NCI-H2029 (cell line): Measurements from ENCODE around the gene PRPF40B.
"Not testable (repeated sequence)": the region's sequence is repeated elsewhere in the genome, so short reads cannot be mapped to it uniquely, and the experiment has no call there.

Experiments
- DNase-seq: peaks from one replicate; lab custom pipeline; 2025; lab: John Stamatoyannopoulos, UW

Gene PRPF40B

DNA sequence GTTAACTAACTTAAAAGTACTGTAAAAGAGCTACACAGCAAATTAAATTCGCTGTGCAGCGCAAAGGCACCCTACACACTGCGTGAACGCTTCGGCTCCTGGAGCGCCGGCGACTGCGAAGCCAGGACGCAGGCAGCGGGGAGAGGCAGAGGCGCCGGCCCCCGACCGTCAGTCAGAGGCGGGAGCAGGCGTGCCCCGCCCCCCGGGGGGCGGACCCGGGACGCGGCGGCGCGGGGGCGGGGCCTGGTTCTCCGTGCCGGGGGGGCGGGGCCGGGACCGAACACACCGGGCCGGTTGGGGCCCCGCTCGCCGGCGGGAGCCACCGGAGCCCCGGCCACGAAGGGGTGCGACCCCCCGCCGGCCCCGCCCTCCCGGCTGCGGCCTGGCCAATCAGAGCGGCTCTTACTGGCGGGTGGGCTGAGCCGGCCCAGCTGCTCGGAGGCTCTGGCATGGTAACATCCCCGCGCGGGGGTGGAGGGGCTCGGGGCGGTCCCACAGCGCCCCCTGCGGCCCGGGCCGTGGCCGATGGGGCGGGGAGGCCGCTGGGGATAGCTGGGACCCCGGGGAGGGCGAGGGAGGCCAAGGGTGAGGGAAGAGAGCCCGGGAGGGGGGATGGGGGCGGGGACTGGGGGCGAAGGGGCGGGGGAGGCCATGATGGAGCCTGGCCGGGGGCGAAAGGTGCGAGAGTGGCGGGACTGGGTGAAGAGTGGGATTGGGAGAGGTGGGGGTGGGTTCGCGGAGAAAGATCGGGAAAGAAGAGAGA lies at the start of gene PRPF40B:
Gene PRPF40B, plus strand, starts transcription at position 420 of the 763 bp plus-strand sequence. Its CDS starts 30 bp downstream, at position 450.
- peak; percentile 88 for DNase-seq

DNA sequence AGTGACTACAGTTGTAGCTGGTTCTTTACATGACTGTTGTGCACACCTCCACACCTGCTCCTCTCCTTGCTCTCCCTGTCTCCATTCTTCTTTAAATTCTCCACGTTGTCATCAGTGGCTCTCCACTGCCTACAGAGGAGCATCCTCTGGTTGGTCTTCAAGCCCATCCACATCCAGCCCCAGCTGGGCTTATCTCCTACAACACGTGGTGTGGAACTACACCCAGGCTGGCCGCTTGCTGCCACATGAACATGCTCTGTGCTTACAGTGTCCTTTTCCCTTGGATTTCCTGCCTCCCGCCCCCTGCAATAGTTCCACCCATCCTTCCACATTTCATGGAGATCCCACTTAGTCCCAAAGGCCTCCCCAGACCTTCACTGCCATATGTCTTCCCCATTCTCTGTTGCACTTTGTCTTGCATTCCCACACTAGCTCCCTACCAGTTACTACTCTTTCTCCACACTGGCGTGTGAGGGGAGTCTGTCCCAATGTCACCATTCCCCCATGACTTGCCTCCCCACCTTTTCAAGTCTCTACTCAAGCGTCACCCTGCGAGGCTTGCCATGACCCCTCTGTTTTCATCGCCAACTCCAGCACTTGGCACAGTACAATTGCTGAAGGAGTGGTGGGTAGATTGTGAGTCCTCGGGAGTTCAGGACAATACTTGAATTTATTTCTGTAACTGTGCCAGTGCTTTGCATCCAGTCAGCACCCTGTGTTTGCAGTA lies 45.6 kb upstream of the PRPF40B start:
- DNase-seq: no peak

DNA sequence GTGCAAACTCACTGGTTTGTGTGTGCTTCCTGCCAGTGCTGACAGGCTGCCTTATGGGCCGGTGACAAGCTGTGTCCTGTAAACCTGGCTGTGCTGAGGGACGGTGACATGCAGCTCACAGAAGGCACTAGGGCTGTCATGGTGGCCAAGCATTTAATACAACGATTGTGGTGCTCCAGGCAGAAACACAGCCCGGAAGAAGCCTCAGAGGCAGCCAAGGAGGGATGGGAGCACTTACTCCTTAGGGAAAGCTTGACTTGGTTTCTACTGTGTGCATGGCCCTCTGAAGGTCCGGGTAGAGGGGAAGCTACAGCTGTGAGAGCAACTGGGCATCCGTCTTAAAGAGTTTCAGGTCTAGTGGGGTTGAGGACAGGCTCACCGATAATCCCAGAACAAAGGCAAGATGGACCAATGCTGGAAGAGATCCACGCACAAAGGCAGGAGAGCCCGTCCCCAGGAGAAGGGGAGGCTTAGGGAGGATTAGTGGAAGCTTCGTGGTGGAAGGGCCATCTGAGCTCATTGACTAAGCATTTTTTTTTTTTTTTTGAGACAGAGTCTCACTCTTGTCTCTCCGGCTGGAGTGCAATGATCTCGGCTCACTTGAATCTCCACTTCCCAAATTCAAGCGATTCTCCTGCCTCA lies 44.8 kb upstream of the PRPF40B start:
- DNase-seq: no peak

DNA sequence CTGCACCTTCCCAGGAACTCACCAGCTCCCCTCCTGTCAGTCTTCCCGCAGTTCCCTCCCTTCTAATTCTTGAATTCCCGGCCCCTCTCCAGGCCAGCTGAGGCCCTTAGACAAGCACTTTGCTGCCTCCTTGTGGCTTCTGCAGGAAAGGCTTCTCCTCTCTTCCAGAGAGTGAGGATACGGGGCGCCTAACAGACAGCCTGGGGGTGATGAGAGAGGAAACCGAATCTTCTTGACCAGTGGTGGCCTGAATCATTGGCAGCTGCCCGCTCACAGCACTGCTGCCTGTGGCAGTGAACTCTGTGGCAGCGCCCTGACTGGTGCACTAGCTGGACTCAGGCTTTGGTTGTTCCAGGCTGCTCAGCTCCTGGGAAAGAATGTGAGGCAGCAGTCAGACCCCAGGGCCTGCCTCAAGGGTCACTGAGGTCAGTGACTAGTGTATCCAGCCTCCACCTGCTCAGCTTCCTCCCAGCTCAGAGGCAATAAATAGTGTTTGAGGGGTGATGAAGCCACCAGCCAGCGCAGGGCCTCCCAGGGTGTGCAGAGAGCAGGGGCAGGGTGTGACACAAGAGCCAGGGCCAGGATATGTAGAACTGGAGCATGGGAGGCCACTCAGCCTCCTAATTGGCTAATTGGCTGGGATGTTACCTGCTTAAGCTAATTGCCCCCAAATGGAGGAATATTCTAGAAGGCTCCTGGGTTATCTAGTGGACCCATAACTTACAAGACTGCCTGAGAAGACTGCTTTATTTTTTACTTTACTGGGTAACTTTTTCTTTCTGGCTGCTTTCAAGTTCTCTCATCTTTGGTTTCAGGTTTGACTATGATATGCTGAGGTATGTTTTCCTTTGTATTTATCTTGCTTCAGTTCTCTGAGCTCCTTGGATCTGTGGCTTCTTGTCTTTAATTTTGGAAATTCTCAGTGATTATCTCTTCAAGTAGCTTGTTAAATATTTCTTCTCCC lies 42.5 kb upstream of the PRPF40B start:
- peak; percentile 31 for DNase-seq

DNA sequence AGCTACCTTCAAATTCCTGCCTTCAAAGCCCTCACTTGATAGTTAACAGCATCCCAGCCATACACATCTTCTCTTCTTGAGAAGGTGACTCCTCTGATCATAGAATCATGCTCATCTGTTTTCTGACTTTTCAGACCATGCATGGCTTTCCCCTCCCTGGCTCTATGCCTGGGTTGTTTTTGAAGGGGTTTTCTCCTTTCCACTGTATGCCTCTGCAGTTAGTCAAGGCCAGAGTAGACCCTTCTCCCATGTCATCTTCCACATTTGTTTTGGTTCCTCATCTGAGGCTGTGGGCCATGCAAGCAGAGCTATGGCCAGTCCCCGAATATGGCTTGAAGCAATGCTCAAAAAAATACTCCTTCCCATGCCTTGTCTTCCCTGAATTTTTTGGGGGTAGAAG lies 41.2 kb upstream of the PRPF40B start:
- DNase-seq: no peak

DNA sequence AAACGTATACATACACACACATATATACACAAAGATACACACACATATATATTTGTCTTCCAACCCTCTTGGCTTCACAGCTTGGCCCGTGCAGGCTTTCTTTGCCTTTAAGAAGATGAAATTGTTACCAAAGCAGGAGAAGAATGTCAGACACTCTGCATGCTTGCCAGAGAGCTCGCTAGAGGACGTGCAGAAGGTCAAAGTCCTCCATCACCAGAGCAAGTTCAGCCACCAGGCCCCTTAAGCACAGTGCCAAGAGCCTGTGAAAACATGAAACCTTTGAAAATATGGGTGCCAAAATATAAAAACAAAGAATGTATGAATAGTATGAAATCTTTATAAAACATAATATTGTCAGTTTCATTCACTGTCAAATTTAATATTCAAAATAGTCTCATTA lies 40.5 kb upstream of the PRPF40B start:
- DNase-seq: no peak

DNA sequence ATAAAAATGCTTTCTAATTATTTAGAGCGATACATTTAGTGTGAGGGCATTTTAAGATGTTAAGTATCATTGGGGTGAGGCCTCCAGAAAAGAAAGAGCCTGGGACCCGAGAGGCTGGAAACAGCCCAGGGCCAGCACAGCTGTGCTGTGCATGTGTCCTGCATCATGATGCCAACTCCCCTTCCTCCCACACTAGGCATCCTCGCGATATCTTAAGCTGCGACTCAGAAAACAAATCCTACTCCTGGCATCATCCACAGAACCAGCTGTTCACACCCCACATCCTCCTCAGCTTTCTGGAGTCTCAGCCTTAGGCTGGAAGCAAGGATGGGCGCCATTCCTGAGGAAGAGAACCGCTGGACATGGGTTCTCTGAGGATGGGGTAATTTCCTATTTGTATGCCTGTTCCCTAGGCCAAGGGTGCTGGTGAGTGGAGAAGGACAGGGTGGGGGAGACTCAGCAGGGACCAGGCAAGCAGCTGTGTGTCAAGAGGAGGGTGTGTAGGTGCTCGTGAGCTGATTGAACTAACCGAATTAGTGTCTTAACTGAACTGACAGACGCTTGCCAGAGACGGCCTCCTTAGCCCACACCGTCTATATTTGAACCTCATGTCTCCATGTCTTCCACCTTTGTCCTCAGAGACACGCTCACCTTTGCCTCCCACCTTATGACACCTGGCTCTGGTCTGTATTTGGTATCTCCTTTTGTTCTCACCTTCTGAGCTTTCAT lies 39.8 kb upstream of the PRPF40B start:
- DNase-seq: no peak

DNA sequence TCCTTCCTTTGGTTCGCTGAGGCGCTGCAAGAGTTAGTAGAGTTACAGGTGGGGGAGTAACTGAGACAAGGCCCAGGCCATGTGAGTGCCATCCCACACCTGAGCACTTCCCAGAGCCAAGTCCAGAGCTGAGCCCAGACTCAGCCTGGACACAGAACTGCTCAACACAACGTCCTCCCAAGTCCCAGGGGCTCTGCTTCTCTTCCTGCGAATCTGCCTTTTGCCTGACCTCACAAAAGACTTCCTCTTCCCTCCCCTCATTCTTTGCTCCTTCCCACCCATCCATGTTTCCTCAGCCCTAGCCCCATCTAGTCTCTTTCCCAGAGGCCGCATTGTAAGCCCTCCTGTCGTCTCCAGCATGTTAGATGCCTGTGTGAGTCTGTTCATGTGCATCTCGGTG lies 38.8 kb upstream of the PRPF40B start:
- DNase-seq: no peak

DNA sequence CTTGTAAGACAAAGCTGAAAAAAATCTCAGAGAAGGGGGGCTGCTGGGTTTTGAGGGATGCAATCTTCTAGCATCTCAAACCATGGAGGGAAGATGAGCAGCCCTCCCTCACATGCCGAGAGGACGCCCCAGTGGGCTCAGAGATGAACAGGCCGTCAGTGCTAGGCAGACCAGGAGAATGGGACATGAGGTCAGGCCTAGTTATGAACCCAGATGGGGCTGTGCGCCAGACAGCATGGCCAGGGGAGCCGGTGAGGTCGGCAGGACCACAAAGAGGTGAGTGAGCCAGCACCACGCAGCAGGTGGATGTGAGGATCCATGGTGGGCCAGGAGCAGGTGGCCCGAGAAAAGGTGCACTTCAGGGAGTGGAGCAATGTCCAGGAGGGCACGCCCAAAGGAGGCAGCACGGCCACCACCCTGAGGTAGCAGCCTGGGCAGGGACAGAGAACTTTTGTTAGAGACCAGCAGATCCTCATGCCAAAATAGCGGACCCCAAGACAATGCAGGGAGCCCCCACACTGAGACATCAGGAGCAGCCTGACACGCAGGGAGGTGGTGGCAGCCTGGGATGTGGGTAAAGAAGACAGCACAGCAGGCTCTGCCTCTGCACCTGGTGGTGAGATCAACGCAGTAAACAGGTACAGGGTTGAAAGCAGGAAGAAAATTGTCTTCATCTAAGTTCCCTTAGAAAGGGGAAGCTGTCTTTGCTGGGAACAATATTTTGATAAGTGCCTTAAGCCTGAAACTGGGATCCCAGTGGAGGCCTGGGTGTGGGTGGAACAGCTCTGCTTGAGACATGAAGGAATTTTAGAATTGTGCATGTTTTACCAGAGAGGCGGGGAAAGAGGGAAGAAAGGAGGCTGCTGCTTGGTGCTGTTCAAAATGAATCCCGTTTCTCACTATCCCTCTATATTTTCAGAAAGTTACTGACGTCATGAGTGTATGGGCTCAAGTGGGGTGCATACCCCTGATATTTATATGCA lies 37.6 kb upstream of the PRPF40B start:
- DNase-seq: no peak

DNA sequence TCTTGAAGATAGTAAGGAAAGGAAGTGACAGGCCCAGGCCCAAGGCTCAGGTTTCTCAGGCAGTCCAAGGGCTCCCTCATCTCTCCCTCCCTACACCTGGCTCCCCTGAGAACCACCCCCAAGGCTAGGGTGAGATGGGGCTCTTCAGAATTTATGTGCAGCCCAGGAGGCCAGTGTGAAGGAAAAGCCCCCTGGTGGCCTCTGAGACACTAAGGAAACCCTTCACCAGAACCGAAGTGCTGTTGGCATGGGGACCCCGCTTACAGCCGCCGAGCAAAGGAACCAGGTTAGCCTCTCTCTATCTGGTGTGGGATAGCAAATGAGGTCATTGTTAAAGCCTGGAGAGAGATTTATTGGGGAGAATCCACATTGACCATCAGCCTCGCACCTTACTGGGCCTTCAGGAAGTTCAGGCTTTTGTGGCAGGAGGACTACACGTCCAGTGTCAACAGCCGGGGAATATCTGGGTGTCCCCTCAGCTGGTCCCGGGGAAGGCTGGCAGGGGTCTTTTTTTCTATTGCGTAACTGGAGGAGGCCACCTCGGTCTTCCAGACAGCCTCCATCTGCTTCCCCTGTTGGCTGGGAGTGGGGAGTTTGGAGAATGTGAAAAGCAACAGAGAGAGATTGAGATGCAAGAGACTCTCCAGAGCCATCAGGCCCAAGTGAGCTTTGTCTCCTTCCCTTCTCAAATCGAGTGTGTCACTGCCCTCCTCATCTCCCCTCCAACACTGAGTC lies 36.0 kb upstream of the PRPF40B start:
- no peak for DNase-seq

DNA sequence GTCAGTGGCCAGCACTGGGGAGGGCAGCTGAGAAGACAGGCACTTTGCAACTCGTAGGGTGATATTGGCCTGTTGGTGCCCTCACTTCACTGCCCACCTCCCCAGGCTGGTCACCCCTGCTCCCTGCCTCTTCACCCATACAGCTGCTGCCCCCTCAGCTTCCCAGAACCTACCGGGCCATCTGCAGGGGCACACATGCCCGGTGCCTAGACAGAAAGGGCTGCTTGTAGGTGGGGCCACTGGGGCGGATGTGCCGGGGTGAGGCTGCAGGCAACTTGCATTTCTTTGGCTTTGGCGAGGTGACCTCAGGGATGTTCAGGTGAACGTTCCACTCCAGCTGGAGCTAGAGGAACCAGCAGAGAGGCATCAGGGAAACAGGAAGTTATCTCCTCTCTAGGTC lies 35.1 kb upstream of the PRPF40B start:
- no peak for DNase-seq

DNA sequence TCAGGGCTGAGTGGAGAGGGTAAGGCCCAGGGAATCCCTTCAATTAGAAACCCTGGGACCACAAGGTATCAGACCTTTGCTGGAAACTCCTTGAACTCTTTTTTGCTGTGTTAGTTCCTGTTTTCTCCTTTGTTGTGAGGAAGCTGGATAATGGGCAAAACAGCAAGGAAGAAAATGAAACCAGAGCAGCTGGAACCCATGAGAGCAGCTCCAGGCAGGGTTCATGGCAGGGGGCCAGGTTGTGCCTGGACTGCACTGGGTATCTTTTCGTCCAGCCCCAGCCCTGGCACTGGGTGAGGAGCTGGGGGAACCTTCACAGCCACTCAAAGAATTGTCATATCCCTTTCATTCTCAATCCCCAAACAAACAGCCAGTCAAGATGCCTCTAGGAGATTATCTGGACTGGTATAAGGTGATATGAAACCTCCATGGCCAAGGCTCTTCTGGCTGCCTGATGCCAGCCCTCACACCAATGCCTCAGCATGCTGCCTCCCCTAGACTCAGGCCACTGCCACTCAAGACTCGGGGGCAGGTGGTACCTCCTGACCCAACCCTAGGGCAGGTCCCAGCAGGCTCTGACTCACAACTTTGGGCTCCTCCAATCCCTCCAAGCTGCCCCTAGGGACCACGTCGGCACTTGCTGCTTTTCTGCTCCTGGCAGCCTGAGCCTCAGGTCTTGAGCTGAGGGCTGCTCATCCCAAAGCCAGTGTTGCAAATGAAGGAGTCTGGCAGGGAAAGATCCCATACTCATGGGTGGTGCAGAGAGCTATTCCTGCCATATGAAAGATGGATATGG lies 34.4 kb upstream of the PRPF40B start:
- peak; percentile 57 for DNase-seq

DNA sequence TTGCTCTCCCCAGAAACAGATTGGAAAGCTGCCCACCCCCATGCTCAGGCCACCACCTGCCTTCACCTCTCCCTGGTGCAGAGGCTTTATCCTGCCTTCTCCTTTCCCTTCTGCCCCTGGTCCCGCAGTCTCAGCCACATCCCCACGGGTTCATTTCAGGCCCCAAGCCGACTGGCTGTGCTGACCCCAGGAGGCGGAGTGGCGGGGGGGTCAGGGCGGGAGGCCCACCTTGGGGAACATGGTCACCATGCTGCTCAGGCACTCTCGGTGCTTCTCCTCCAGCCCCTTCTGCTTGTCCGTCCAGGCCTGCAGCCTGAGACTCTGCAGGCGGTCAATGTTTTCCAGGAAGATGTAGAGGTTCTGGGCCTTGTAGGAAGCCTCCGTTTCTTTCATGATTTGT lies 24.8 kb upstream of the PRPF40B start:
- no peak for DNase-seq

DNA sequence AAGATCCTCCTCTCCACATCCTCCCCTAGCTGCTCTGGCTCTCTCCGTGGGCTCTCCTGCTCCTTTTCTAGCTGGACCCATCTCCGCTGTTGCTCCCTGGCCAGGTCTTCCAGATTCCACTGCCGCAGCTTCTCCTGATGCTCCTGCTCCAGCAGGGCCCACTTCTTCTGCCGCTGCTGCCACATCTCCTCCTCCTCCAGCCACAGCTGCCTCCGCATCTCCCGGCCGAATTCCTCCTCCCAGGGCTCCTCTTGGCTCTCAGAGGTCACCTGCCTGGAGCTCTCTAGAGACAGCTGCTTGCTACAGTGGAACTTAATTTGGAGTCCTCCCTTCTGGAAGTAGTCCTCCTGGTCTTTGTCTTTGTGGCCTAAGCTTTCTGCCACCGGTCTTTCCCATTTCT lies 23.4 kb upstream of the PRPF40B start:
- DNase-seq: no peak

DNA sequence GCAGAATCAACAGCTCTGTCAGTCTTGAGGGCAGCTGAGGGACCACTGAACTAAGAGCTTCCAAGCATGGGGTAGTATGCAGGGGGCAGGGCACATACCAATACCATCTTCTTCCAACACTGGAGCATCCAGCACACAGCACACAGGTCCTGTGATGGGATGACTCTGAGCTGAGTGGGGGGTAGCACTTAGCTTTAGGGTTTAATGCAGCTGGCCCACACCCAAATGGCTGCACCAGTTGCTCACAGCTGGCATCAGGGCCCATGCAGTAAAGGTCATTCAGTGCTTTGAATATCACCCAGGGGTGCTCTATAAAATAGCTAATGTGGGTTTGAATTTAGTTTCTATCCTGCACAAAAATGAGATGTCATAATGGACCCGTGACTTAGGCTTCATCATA lies 19.6 kb upstream of the PRPF40B start:
- no peak for DNase-seq

DNA sequence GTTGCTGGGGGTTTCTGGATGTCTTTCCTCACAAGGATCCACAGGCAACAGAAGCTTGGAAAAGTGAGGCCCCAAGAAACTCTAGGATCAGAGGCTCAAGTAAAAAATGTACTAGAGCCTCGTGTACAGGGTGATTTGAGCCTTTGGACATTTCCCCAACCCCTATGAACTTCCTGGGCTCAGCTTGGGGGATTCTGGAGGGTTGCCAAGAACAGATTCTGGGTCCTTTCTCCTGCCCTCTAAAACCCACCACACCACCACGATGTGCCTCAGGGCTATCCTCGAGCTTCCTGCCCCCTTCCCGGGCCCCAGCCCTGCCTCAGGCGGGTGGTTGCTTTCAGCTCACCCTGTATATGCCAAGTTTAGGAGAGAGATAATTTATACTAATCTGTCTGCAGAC lies 18.5 kb upstream of the PRPF40B start:
- DNase-seq: no peak

DNA sequence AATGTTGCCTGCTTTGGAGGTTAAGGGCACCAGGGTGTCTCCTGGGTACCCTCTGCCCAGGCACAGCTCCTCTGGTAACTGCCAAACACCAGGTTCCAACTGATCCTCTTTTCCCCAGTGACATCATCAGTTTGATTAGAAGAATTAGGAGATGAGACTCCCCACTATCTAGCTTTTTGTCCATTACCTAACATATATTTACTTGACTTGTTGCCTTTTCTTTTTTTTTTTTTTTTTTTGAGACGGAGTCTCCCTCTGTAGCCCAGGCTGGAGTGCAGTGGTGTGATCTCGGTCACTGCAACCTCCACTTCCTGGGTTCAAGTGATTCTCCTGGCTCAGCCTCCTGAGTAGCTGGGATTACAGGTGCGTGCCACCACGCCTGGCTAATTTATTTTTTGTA lies 17.8 kb upstream of the PRPF40B start, which contains the start of gene FAM186B:
Gene FAM186B, minus strand, starts transcription at position 101 of the 400 bp plus-strand sequence. CDS start 162 bp downstream, outside the sequence.
- not testable (repeated sequence) for DNase-seq
